ENCODE measurements around the gene STOML2.

STOML2 gene

GRCh38 chr9:35107297-35108290 lies 4.7 kb upstream of the STOML2 start:
- DNase-seq: no peak

DNA sequence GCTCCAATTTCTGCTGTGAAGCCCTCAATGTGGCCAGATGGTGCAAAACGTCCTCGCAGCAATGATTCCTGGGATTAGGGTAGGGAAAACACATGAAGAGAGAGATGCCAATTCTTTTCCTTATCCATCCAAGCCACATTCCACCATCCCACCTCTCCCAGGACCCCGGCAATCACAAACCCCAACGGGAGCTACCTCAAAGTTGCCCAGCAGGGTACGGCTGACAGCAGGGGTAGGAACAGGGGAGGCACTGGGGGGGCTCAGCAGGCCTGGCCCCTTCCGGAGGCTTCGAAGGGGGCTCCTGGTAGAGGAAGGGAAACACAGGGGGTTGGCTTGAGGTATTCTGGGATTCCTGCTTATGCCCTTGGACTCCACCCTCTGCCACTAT lies 3.4 kb upstream of the STOML2 start:
- DNase-seq: no peak

GRCh38 chr9:35105571-35106342 lies 2.8 kb upstream of the STOML2 start:
- DNase-seq: no peak

DNA sequence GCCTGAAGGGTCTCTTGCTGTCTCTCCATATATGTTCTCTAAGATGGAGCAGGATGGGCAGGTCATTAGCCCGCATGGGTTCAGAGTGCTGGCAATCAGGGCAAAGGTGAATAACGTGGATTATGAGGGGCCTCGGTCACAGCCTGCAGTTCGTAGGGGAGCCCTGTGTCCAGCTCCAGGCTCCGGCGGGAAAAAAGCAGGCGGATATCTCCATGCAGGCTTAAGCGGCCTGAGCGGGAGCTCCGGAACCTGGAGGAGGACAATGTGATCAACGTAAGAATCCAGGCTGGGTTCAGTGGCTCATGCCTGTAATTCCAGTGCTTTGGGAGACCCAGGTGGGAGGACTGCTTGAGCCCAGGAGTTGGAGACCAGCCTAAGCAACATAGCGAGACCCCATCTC lies 2.2 kb upstream of the STOML2 start:
- DNase-seq: no peak

GRCh38 chr9:35104586-35104985 lies 1.7 kb upstream of the STOML2 start:
- no peak for DNase-seq

DNA sequence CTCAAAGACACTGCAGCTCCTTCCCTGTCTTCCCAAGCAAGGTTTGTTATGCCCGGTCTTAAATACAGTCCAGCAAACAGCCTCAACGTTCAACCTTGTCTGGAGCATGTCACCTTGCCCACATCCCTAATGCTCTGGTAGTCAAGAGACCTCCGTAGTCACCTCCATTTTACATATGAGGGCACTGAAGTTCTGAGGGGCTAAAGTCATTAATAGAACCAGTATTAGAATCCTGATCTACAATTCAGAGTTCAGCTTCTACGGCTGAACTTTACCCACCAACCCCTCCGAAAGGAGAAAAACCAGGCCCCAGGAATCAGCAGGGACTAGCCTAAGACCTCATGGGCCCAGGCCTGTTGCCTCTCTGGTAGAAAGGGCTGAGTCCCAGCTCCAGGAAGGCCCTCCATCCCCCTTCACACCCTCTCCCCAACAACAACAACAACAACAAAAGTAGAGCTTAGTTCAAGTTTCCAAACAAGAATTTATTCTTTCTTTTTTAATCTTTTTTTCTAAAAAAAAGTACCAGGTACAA lies 795 bp upstream of the STOML2 start:
- no peak for DNase-seq

GRCh38 chr9:35102465-35102768 lies 514 bp downstream of the STOML2 start:
- DNase-seq: peak in 2 of 56 donors; percentile 53

GRCh38 chr9:35097573-35097972 lies 5.4 kb downstream of the STOML2 start:
- DNase-seq: no peak

GRCh38 chr9:35096035-35096849 lies 6.7 kb downstream of the STOML2 start, which contains the start of gene PIGO:
Gene PIGO, minus strand, starts transcription at chr9:35096591. Its CDS starts 1,026 bp downstream, at chr9:35095565.
- DNase-seq: peak in 55 of 56 donors; percentile 34 to 89 (median 74)

GRCh38 chr9:35091536-35091935 lies 11.4 kb downstream of the STOML2 start:
- no peak for DNase-seq

- DNase-seq: no peak
Observed at GRCh38 chr9:35089434-35089833, 13.5 kb downstream of the STOML2 start.

DNA sequence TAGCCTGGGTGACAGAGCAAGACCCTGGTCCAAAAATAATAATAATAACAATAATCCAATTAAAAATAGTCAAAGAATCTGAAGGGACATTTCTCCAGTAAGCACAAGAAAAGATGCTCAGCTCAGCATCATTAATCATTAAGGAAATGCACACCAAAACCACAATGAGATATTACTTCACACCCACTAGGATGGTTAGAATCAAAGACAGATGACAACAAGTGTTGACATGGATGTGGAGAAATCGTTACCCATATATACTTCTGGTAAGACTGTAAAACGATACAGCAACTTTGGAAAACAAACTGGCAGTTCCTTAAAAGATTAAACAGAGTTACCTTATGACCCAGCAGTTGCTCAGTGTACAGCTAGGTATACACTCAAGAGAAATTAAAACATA lies 17.9 kb downstream of the STOML2 start:
- DNase-seq: no peak

GRCh38 chr9:35079426-35080341 lies 23.2 kb downstream of the STOML2 start, which contains the start of gene FANCG:
Gene FANCG, minus strand, starts transcription at chr9:35079942. Its CDS starts 418 bp downstream, at chr9:35079524.
- DNase-seq: peak in 55 of 56 donors; percentile 54 to 94 (median 86)

DNA sequence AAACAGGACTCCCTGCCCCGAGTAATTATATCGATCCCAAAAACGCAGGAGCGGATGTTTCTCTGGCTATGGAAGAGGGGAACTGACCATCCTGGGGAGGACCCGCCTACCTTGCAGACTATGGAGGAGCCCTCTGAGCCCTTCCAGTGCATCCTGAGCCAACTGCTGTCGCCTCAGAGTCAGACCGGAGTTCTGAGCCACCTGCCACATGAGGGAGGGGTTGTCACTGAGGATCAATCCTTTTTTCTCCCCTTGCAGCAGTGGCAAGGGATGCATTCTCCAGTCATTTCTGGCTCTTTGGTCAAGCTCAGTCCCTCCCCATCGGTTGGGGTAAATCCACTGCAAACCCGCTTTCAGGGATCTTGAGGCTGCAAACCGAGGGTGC lies 23.9 kb downstream of the STOML2 start:
- peak in 1 of 56 donors; percentile 23 for DNase-seq

DNA sequence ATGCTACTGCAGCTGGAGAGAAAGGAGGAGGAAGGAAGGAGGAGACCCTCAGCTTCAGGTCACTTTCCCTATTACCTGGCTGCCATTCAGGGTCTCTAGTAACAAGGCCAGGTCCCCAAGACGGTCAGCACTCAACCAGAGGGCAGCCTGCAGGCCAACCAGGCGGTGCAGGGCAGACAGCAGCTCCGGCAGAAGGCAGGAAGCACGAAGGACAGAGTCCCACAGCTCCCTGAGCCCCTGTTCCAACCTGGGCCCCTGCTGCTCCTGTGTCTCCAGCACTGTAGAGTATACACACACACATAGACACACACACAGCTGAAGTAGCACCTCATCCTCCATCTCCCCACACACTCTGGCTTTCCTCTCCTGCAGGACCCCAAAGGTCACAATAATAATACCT lies 24.9 kb downstream of the STOML2 start:
- no peak for DNase-seq

GRCh38 chr9:35076848-35077247 lies 26.1 kb downstream of the STOML2 start:
- no peak for DNase-seq

DNA sequence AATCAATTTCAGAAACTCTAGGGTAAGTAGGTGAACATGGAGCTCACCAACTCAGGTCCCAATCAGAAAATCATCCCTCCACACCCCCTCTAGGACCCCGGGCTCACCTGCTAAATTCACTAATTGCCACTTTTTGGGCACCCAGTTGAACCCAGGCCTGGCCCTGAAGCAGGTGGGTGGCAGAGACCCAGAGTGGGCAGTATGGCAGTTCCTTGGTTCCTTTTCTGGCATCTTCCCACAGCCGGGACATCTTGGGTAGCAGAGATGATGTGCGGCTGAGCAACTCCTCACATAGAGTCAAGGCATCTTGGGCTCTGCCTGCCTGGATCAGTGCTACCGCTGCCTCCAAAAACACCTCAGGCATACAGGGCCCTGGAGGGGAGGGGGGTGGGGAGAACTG lies 27.6 kb downstream of the STOML2 start:
- no peak for DNase-seq

DNA sequence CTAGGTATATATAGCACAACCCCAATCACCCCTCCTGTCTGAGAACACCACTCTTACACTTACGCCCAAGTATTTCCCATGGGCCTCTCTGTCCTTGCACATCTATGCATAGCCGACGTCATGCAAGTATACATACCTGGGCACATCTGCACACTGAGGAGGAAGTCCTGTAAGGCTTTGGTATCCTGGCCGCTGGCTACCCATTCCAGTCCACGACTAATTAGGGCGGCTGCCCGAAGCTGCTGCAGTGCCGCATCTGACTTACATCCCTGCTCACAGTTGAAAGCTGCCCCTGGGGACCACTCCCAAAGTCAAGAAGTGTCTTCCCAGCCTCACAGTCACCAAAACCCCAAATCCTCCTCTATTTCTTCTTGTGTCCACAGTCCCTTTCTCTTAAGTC lies 28.1 kb downstream of the STOML2 start:
- DNase-seq: no peak

DNA sequence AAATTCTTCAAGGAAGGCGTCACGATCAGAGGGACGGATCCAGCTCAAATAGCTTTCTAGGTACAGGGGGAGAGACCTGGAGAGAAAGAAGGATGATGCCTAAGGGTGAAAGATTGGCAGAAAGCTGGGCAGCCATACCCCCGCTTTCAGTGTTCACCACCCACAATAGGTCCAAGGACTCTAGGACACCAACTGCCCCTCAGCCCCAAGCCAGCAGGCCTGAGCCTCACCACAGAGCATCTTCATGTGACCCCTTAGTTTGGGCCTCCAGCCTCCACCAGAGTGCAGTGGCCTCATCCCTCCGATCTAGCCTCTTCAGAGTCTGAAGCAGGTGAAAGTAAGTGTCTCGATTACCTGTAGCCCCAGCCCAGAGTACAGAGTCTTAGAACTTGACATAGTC lies 28.8 kb downstream of the STOML2 start:
- no peak for DNase-seq

DNA sequence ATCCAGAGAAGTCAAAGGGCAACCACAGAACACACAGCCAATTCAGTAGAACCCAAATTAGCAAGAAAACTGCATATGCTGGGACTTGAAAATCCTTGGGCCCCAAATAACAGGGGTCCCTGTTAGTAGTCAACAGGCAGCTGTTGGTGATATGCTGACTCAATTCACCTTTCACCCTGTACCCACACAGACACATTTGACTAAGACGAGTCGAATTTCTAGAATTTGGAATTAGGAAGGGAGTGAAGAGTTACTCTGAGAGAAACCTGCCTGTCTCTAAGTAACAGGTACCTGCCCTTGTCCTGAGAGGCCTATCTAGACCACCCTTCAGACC lies 29.7 kb downstream of the STOML2 start:
- DNase-seq: no peak

All from amygdala (tissue), 56 donors.